ENCODE data around the gene ZNF780A.
A peak's percentile ranks its signal among the peaks of the same experiment; 100 is the strongest.
"Not testable (repeated sequence)": the region's sequence is repeated elsewhere in the genome, so short reads cannot be mapped to it uniquely, and the experiment has no call there.

The ZNF780A gene

GRCh38 chr19:40090241-40091204 is at the start of gene ZNF780A:
TSS of gene ZNF780A (minus strand) at chr19:40090943. CDS start at chr19:40084753, 6,190 bp downstream.
- DNase-seq: peak; percentile 92

GRCh38 chr19:40139533-40140287 is 49.0 kb upstream of the ZNF780A start:
- peak; percentile 77 for DNase-seq

GRCh38 chr19:40136818-40137217 is 46.1 kb upstream of the ZNF780A start:
- DNase-seq: no peak

GRCh38 chr19:40134866-40135265 is 44.1 kb upstream of the ZNF780A start:
- DNase-seq: no peak

- DNase-seq: no peak
These were observed 42.7 kb upstream of the ZNF780A start for GRCh38 chr19:40133491-40133890.

- DNase-seq: no peak
These were observed 39.3 kb upstream of the ZNF780A start for GRCh38 chr19:40130013-40130412.

- DNase-seq: no peak
These were observed 38.7 kb upstream of the ZNF780A start for GRCh38 chr19:40129425-40129824.

GRCh38 chr19:40128991-40129390 is 38.2 kb upstream of the ZNF780A start:
- no peak for DNase-seq

GRCh38 chr19:40119380-40119779 is 28.6 kb upstream of the ZNF780A start:
- DNase-seq: no peak

GRCh38 chr19:40118638-40119037 is 27.9 kb upstream of the ZNF780A start:
- DNase-seq: not testable (repeated sequence)

GRCh38 chr19:40116075-40116474 is 25.3 kb upstream of the ZNF780A start:
- DNase-seq: no peak

GRCh38 chr19:40114119-40114518 is 23.4 kb upstream of the ZNF780A start:
- DNase-seq: not testable (repeated sequence)

GRCh38 chr19:40112271-40112670 is 21.5 kb upstream of the ZNF780A start:
- not testable (repeated sequence) for DNase-seq

- no peak for DNase-seq
These were observed 19.8 kb upstream of the ZNF780A start for GRCh38 chr19:40110570-40110969.

- DNase-seq: no peak
These were observed 14.0 kb upstream of the ZNF780A start for GRCh38 chr19:40104754-40105153.

GRCh38 chr19:40103600-40103999 is 12.9 kb upstream of the ZNF780A start:
- DNase-seq: no peak

- no peak for DNase-seq
These were observed 11.1 kb upstream of the ZNF780A start for GRCh38 chr19:40101813-40102212.

- no peak for DNase-seq
These were observed 2.7 kb upstream of the ZNF780A start for GRCh38 chr19:40093416-40093815.

GRCh38 chr19:40091205-40092129 is 724 bp upstream of the ZNF780A start:
- no peak for DNase-seq

GRCh38 chr19:40089462-40089861 is 1.3 kb downstream of the ZNF780A start:
- peak; percentile 11 for DNase-seq

- DNase-seq: no peak
These were observed 2.3 kb downstream of the ZNF780A start for GRCh38 chr19:40088299-40089047.

- no peak for DNase-seq
These were observed 5.8 kb downstream of the ZNF780A start for GRCh38 chr19:40084948-40085347.
